ENCODE data around the gene LTBR. TPM values are rescaled to one million over a fixed set of nuclear protein-coding genes. Genes with fewer than 3 reads are reported as not detected.

The LTBR gene
- total RNA-seq, 1 donor from 2014 or later, result 1.7 TPM

DNA sequence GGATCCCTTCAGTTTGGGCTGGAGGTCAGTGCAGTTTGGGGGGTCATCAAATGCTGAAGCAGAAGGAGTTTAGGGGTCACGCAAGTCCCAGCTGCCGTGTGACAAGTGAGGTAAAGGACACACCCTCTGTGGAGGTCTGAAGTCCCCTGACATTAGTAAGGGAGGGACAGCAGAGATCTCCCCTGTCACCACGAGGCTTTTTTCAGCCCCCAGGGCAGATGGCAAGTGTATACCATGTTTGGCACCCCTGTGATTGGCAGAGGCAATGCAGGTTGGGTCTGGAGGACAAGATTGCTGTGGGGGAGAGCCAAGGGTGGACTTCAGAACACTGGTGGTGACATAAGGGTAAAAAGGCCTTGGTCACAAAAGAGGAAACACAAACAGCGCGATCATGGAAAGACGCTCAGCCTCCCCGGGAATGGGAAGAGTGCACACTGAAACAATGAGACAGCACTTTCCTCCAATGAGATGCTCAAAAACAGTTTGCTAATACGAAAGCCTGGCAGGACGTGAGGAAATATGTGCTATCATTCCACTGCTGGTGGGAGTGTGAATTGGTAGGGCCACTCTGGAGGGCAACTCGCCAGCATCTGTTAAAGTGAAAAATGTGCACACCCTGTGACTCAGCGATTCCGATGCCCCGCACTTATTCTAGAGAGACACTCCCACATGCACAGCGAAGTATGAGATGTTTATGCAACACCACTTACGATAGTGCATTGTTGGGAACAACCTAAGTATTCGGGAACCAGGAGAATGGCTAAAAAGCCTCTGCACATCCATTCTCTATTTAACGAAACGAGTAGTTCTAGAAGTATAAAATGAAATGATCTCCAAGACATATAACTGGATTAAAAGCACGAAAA, 46.4 kb downstream of the LTBR start:
- Mint-ChIP-seq H3K27ac (ENCODE audit: unreplicated experiment) (no peak overlapping the region), H3K9me3 (no peaks in the 10 kb centered on the region), H3K27me3 (ENCODE audit: low read depth) (no peaks in the 10 kb centered on the region), H3K4me3 (no peak overlapping the region), H3K36me3 (ENCODE audit: low read depth) (no peaks in the 10 kb centered on the region), H3K4me1 (peaks cover 15% of the 10 kb centered on the region)
- no peak for DNase-seq (ENCODE audit: low read depth, low spot score)
- TF ChIP-seq, protein P1, sequence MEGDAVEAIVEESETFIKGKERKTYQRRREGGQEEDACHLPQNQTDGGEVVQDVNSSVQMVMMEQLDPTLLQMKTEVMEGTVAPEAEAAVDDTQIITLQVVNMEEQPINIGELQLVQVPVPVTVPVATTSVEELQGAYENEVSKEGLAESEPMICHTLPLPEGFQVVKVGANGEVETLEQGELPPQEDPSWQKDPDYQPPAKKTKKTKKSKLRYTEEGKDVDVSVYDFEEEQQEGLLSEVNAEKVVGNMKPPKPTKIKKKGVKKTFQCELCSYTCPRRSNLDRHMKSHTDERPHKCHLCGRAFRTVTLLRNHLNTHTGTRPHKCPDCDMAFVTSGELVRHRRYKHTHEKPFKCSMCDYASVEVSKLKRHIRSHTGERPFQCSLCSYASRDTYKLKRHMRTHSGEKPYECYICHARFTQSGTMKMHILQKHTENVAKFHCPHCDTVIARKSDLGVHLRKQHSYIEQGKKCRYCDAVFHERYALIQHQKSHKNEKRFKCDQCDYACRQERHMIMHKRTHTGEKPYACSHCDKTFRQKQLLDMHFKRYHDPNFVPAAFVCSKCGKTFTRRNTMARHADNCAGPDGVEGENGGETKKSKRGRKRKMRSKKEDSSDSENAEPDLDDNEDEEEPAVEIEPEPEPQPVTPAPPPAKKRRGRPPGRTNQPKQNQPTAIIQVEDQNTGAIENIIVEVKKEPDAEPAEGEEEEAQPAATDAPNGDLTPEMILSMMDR (conservative IDR thresholded peaks at IDR 0.05), result no peak

DNA sequence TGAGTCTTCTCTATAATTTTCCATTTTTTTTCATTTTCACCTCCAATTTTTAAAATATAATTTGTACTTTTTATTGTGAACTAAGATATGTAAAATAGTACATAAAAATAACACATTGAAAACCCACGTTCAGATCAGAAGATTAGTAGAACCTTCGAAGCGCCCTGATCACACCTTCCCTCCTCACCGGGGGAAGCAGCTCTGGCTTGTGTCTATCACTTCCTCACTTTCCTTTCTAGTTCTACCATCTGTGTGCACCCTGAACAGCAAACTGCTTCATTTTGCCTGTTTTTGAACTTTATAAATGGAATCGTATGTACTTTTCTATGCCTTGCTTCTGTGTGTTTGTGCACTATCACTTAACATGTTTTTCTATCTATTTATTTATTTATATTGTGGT, 49.0 kb downstream of the LTBR start:
- H3K27me3 Mint-ChIP-seq (ENCODE audit: low read depth), result no peaks in the 10 kb centered on the region
- TF ChIP-seq, protein P1 (conservative IDR thresholded peaks at IDR 0.05), result no peak
- no peak overlapping the region for H3K27ac Mint-ChIP-seq (ENCODE audit: unreplicated experiment)
- DNase-seq (ENCODE audit: low read depth, low spot score), result no peak
- H3K36me3 Mint-ChIP-seq (ENCODE audit: low read depth), result no peaks in the 10 kb centered on the region
- H3K4me3 Mint-ChIP-seq, result no peak overlapping the region
- peaks cover 15% of the 10 kb centered on the region for H3K4me1 Mint-ChIP-seq
- no peaks in the 10 kb centered on the region for H3K9me3 Mint-ChIP-seq

DNA sequence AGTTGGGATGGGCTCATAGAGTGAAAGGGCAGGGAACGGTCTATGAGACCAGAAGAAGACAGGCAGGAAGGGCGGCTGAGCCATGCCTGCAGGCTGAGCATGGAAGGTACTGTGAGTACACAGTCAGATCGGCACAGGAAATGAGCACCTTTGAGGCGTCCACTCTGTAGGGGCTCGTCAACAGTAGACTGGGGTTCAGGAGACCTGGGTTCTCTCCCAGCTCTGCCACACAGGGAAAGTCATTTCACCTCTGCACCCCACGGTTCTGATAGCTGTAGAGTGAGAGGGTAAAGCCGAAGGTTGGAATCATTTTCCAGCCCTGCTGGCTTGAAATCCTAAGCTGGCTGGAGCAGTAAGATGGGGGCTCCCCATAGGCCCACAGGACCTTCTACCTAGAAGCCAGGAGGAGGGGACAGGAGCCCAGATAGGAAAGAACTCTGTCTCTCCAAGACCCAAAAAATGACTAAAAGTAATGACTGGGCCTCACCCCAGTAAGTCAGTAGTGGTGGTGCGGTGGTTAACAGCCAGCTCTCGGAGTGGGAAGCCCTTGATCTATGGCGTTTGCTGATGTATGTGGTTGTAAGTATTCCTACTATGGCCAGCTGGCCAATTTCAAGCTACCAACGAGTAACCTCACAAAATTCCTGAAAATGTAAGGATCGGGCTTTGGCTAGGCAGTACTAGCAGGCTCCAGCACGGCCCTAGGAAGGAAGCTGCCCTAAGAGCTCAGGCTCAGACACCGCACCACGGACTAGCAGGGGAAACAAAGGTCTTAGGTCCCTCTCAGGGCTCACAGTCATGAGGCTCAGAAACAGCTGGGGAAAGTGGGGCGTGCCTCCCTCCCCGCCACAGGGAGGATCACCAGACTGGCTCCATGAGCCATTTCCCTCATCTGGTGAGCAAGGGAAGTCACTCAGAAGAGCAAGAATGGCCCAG, 50.5 kb downstream of the LTBR start:
- TF ChIP-seq, protein P1 (conservative IDR thresholded peaks at IDR 0.05), result no peak
- no peak for DNase-seq (ENCODE audit: low read depth, low spot score)

DNA sequence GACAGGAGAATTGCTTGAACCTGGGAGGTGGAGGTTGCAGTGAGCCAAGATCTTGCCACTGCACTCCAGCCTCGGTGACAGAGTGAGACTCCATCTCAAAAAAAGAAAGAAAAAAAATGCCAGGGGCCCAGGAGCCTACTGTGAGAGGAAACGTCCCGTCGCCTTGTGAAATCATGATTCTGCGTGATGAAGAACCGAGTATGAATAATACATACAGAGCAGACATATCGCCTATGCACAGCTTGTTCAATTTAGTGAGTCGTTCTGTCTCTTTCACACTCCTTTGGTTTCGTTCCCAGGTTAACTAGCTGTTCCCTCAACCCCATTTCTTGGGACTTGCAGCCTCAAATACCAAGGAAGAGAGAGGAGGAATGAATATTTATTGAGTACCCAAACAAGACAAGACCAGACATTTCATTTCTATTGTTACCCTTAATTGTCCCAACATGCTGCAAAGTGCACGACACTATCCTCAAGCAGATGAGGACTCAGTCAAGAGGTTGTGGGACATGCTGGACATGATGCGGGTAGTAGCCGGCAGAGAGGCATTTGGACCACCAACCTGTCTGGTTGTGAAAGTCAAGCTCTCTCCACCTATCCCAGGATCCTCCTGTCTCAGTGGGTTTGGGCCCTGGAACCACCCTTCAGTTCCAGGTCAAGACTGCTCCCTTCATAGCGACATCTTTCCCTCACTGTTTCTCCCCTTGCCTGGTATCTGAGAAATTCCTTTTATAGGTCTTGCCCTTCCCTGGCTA, 52.2 kb downstream of the LTBR start:
- Mint-ChIP-seq H3K9me3 (no peaks in the 10 kb centered on the region), H3K36me3 (ENCODE audit: low read depth) (no peaks in the 10 kb centered on the region), H3K27me3 (ENCODE audit: low read depth) (no peaks in the 10 kb centered on the region), H3K27ac (ENCODE audit: unreplicated experiment) (no peak overlapping the region), H3K4me3 (no peak overlapping the region), H3K4me1 (peaks cover 2% of the 10 kb centered on the region)
- no peak for DNase-seq (ENCODE audit: low read depth, low spot score)
- TF ChIP-seq, protein P1 (conservative IDR thresholded peaks at IDR 0.05), result no peak

More for the DNA sequence above, 50.5 kb downstream of the LTBR start:
- no peaks in the 10 kb centered on the region for H3K27me3 Mint-ChIP-seq (ENCODE audit: low read depth)
- no peaks in the 10 kb centered on the region for H3K36me3 Mint-ChIP-seq (ENCODE audit: low read depth)
- H3K4me1 Mint-ChIP-seq, result peaks cover 15% of the 10 kb centered on the region
- H3K4me3 Mint-ChIP-seq, result no peak overlapping the region
- no peaks in the 10 kb centered on the region for H3K9me3 Mint-ChIP-seq
- no peak overlapping the region for H3K27ac Mint-ChIP-seq (ENCODE audit: unreplicated experiment)

DNA sequence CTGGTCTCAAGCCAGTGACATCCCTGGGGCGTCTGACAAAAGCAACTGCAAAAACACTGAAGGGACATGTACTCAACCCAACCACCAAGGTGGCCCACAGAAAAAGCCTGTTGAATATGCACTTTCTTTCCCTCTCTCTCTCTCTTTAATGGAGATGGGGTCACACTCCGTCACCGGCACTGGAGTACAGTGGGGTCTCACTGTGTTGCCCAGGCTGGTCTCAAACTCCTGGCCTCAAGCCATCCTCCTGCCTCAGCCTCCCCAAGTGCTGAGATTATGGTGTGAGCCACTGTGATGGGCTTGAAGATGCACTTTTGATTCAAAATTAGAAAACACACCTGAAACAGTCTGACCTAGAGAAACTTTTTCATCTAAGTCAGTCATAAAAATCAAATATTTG, 53.6 kb downstream of the LTBR start:
- no peak overlapping the region for H3K27ac Mint-ChIP-seq (ENCODE audit: unreplicated experiment)
- no peak overlapping the region for H3K4me3 Mint-ChIP-seq
- no peaks in the 10 kb centered on the region for H3K27me3 Mint-ChIP-seq (ENCODE audit: low read depth)
- TF ChIP-seq, protein P1 (conservative IDR thresholded peaks at IDR 0.05), result no peak
- H3K9me3 Mint-ChIP-seq, result no peaks in the 10 kb centered on the region
- H3K4me1 Mint-ChIP-seq, result no peaks in the 10 kb centered on the region
- DNase-seq (ENCODE audit: low read depth, low spot score), result no peak
- H3K36me3 Mint-ChIP-seq (ENCODE audit: low read depth), result no peaks in the 10 kb centered on the region
